ENCODE measurements around the gene CLCF1.
"Not testable (repeated sequence)": the region's sequence is repeated elsewhere in the genome, so short reads cannot be mapped to it uniquely, and the experiment has no call there.

Gene CLCF1

DNA sequence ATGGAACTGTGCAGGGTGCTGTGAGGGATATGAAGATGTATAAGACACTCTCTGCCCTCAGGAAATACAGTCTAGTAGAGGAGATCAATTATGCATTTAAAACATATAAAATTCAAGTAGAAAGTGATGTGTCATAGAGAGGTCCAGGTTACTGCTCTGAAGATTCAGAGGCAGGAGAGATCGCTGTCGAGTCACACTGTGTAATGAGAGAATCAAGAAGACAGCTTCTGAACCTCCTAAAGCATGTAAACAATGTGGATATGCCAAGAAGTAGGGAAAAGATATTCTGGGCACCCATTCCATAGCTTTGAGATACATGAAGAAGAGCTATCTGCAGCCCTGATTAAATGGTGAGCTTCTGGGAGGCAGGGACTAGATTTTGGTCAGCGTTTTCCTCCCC, 53.4 kb downstream of the CLCF1 start:
- DNase-seq: no peak

DNA sequence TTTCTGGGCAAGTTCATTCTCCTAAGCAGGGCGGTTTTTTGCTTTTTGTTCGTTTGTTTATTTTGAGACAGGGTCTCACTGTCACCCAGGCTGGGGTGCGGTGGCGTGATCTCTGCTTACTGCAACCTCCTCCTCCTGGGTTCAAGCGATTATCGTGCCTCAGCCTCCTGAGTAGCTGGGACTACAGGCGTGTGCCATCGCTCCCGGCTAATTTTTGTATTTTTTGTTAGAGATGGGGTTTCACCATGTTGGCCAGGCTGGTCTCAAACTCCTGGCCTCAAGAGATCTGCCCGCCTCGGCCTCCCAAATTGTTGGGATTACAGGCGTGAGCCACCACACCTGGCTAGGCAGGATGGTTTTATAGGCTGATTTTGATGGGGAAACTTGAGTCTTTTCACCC, 54.5 kb downstream of the CLCF1 start:
- DNase-seq: not testable (repeated sequence)

DNA sequence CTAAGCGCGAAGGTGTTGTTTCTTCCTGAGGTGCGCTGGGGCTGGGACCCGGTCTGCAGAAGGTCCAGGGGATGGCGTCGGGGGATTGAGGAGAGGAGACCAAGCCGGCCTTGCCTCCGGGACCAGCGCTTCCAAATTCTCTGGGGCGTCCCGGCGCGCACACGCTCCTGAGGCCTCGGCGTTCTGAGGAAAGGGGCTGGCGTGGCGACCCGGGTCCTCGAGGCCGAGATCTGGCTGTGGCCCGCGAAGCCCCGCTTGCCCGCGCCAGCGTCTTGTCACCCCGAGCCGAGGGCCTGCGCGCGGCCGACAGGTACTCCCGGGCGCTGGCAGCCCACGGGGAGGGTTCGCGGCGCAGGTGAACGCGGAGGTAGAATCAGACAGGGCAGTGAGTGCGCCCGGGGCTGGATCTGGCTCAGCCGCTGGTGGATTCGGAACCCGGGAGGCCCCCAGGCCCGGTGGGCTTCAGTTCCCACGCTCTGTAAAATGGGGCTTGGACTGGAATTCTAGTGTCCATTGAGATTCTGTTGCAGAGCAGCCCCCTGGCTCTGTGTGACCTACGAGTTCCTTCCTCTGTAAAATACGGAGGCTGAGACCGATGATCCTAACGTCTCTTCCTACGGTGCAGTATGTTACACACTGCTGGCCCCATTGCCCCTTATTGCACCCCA, 55.4 kb downstream of the CLCF1 start:
- DNase-seq: no peak

DNA sequence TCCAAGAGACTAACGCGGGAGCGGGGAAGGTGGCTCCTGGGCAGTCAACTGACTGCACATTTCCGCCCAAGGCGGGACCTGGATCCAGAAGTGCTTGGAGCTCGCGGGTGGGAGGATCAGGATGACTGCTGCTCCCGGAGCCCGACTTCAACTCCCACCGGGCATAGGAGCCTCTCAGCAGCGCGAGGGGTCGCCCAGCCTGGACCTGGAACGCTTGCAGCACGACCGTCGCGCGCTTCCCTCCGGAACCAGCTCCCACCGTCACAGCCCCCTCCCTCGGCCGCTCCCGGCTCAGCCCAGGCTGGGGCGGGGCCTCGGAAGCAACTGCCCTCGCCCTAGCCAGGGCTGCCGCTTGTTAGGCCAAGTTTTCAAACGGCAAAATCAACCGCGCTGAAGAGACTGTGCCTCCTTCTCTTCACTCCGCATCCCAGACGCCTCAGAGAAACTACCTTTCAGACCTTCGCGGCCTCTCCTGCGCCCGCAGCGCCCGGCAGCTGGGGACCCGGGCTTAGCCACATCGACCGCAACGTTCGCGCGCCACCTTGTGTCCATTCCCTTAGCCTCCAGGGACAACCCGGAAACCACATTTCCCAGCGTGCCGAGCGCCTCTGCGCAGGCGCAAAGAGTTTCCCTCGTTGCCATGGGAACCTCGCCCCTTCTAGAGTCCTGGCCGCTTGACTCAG, 56.1 kb downstream of the CLCF1 start:
- peak; percentile 86 for DNase-seq

DNA sequence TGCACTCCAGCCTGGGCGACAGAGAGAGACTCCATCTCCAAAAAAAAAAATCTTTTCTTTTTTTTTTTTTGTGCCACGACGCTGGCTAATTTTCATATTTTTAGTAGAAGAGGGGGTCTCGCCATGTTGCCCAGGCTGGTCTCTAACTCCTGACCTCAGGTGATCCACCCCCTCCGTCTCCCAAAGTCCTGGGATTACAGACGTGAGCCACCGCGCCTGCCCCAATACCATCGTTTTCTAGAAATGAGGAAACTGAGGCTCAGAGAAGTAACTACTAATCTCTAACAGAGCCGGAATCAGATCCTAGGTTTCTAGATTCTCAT, 56.6 kb downstream of the CLCF1 start:
- no peak for DNase-seq

DNA sequence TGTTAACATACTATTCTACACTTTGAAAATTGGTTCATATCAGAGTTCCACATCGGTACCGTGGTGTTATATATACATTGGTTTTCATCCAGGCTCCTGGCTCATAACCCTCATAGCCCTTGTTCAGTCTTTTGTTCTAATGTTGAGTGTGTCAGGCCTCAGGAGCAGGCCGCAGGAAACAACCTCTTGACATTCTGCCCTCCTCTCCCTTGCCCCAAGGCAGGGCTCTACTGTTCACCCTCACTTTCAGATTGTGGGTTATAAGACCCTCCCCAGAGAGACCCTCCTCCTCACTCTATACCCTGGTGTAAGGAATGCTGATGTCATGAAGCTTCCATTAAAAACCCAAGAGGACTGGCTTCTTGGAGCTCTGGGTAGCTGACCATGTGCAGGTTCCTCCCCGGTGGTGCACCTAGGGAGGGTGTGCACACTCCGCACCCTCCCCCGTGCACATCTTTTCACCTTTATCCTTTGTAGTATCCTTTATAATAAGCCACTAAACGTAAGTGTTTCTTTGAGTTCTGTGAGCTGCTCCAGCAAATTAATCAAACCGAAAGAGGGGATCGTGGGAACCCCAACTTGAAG, 58.0 kb downstream of the CLCF1 start:
- no peak for DNase-seq

DNA sequence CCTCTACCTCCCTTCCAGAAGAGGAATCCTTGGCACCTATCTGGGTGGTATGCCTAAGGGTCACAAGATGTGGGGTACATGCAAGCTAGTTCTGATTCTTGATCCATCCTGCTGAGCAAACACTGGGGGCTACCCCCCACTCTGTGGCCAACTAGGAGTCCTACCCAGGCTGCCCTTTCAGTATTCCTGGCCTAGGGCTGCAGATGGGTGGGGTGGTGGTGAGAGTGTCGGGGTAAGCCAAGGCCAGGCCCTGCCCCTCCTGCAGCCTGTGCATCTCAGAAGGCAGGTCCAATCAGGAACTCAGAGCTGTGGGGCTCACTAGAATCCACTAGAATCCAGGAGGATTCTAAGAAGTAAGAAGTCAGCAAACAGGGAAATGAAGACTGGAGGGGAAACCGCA, 59.2 kb downstream of the CLCF1 start:
- no peak for DNase-seq

All from HCEC 1CT (cell line).